ENCODE data around the gene COX7A1.

The COX7A1 gene

GRCh38 chr19:36103842-36104552 lies 48.2 kb downstream of the COX7A1 start:
- H2BK12ac ChIP-seq (ENCODE audit: low read length), result no peak overlapping the region
- H3K23ac ChIP-seq (ENCODE audit: low read length), result no peak overlapping the region
- H3K4me3 ChIP-seq (ENCODE audit: low read depth, low read length), result no peak overlapping the region
- no peak overlapping the region for H4K8ac ChIP-seq (ENCODE audit: low read depth, low read length)
- H2BK5ac ChIP-seq (ENCODE audit: low read depth, low read length, poor library complexity), result no peak overlapping the region
- no CpG with 5 or more reads among the region's 12 CpGs for WGBS (ENCODE audit: extremely low coverage, insufficient coverage, insufficient read length)
- no peaks in the 10 kb centered on the region for H3K79me1 ChIP-seq (ENCODE audit: low read length)
- H2AK5ac ChIP-seq (ENCODE audit: low read length), result no peak overlapping the region
- peaks cover 64% of the 10 kb centered on the region in 2 experiments for H3K36me3 ChIP-seq (ENCODE audit: control insufficient read depth in 1 of 2, insufficient read depth in 2 of 2, low read length in 2 of 2)
- no peak overlapping the region for H4K91ac ChIP-seq (ENCODE audit: low read depth, low read length)
- H3K4ac ChIP-seq (ENCODE audit: low read depth, low read length), result no peak overlapping the region
- no peak overlapping the region for H3K14ac ChIP-seq (ENCODE audit: low read length)
- DNase-seq, result peak in 1 of 2 donors; percentile 44
- peaks cover 0 to 5% of the 10 kb centered on the region in 2 experiments for H3K4me1 ChIP-seq (ENCODE audit: control insufficient read depth in 1 of 2, insufficient read depth in 2 of 2, low read length in 2 of 2)
- H2BK120ac ChIP-seq (ENCODE audit: insufficient read depth, low read length, poor library complexity), result no peak overlapping the region
- H3K79me2 ChIP-seq (ENCODE audit: control insufficient read depth, insufficient read depth, low read length, poor library complexity), result no peaks in the 10 kb centered on the region
- no peak overlapping the region for H2AFZ ChIP-seq (ENCODE audit: insufficient read depth, low read length, poor library complexity)
- H3K27ac ChIP-seq (ENCODE audit: low read depth, low read length), result no peak overlapping the region
- H3K27me3 ChIP-seq (ENCODE audit: insufficient read depth, low read length), result no peaks in the 10 kb centered on the region
- H3K9me3 ChIP-seq (ENCODE audit: insufficient read depth, low read depth, low read length), result no peaks in the 10 kb centered on the region
- H3K4me2 ChIP-seq (ENCODE audit: low read length), result no peak overlapping the region
- H4K12ac ChIP-seq (ENCODE audit: low read depth, low read length), result no peak overlapping the region
- H3K9ac ChIP-seq (ENCODE audit: low read length), result no peak overlapping the region
- H3K18ac ChIP-seq (ENCODE audit: low read length), result no peak overlapping the region

- H2AFZ ChIP-seq (ENCODE audit: insufficient read depth, low read length, poor library complexity), result no peak overlapping the region
- no peak overlapping the region for H3K4me3 ChIP-seq (ENCODE audit: low read depth, low read length)
- no peak overlapping the region for H3K4ac ChIP-seq (ENCODE audit: low read depth, low read length)
- no peak overlapping the region for H4K8ac ChIP-seq (ENCODE audit: low read depth, low read length)
- H4K12ac ChIP-seq (ENCODE audit: low read depth, low read length), result no peak overlapping the region
- no CpG with 5 or more reads among the region's 24 CpGs for WGBS (ENCODE audit: extremely low coverage, insufficient coverage, insufficient read length)
- H3K4me1 ChIP-seq (ENCODE audit: control insufficient read depth in 1 of 2, insufficient read depth in 2 of 2, low read length in 2 of 2), result peaks cover 0 to 5% of the 10 kb centered on the region in 2 experiments
- no peak overlapping the region for H3K4me2 ChIP-seq (ENCODE audit: low read length)
- no peak overlapping the region for H3K23ac ChIP-seq (ENCODE audit: low read length)
- H3K9me3 ChIP-seq (ENCODE audit: insufficient read depth, low read depth, low read length), result no peaks in the 10 kb centered on the region
- peaks cover 63 to 64% of the 10 kb centered on the region in 2 experiments for H3K36me3 ChIP-seq (ENCODE audit: control insufficient read depth in 1 of 2, insufficient read depth in 2 of 2, low read length in 2 of 2)
- H4K91ac ChIP-seq (ENCODE audit: low read depth, low read length), result no peak overlapping the region
- no peak overlapping the region for H2AK5ac ChIP-seq (ENCODE audit: low read length)
- H3K14ac ChIP-seq (ENCODE audit: low read length), result no peak overlapping the region
- no peaks in the 10 kb centered on the region for H3K79me2 ChIP-seq (ENCODE audit: control insufficient read depth, insufficient read depth, low read length, poor library complexity)
- no peak overlapping the region for H3K27ac ChIP-seq (ENCODE audit: low read depth, low read length)
- peak overlapping the region; percentile 16 for H3K9ac ChIP-seq (ENCODE audit: low read length)
- no peak overlapping the region for H2BK5ac ChIP-seq (ENCODE audit: low read depth, low read length, poor library complexity)
- H3K27me3 ChIP-seq (ENCODE audit: insufficient read depth, low read length), result no peaks in the 10 kb centered on the region
- no peaks in the 10 kb centered on the region for H3K79me1 ChIP-seq (ENCODE audit: low read length)
- H2BK120ac ChIP-seq (ENCODE audit: insufficient read depth, low read length, poor library complexity), result no peak overlapping the region
- no peak overlapping the region for H3K18ac ChIP-seq (ENCODE audit: low read length)
- no peak overlapping the region for H2BK12ac ChIP-seq (ENCODE audit: low read length)
- no peak for DNase-seq
Measured at GRCh38 chr19:36103040-36103626, 49.1 kb downstream of the COX7A1 start.

- Histone ChIP-seq H3K36me3 (ENCODE audit: control insufficient read depth in 1 of 2, insufficient read depth in 2 of 2, low read length in 2 of 2) (peaks cover 64 to 67% of the 10 kb centered on the region in 2 experiments), H3K27me3 (ENCODE audit: insufficient read depth, low read length) (no peaks in the 10 kb centered on the region), H3K4me1 (ENCODE audit: control insufficient read depth in 1 of 2, insufficient read depth in 2 of 2, low read length in 2 of 2) (peaks cover 0 to 5% of the 10 kb centered on the region in 2 experiments), H2BK12ac (ENCODE audit: low read length) (no peak overlapping the region), H2BK5ac (ENCODE audit: low read depth, low read length, poor library complexity) (no peak overlapping the region), H4K8ac (ENCODE audit: low read depth, low read length) (no peak overlapping the region), H3K27ac (ENCODE audit: low read depth, low read length) (no peak overlapping the region), H3K9me3 (ENCODE audit: insufficient read depth, low read depth, low read length) (no peaks in the 10 kb centered on the region), H3K4ac (ENCODE audit: low read depth, low read length) (no peak overlapping the region), H3K9ac (ENCODE audit: low read length) (no peak overlapping the region), H2AK5ac (ENCODE audit: low read length) (no peak overlapping the region), H2BK120ac (ENCODE audit: insufficient read depth, low read length, poor library complexity) (no peak overlapping the region), H3K4me3 (ENCODE audit: low read depth, low read length) (no peak overlapping the region), H3K23ac (ENCODE audit: low read length) (no peak overlapping the region), H3K79me2 (ENCODE audit: control insufficient read depth, insufficient read depth, low read length, poor library complexity) (no peaks in the 10 kb centered on the region), H3K14ac (ENCODE audit: low read length) (no peak overlapping the region), H3K4me2 (ENCODE audit: low read length) (no peak overlapping the region), H3K79me1 (ENCODE audit: low read length) (no peaks in the 10 kb centered on the region), H4K91ac (ENCODE audit: low read depth, low read length) (no peak overlapping the region), H3K18ac (ENCODE audit: low read length) (no peak overlapping the region), H4K12ac (ENCODE audit: low read depth, low read length) (no peak overlapping the region), H2AFZ (ENCODE audit: insufficient read depth, low read length, poor library complexity) (no peak overlapping the region)
- DNase-seq, result peak in 1 of 2 donors; percentile 23
- no CpG with 5 or more reads among the region's 27 CpGs for WGBS (ENCODE audit: extremely low coverage, insufficient coverage, insufficient read length)
Measured at GRCh38 chr19:36101550-36102327, 50.5 kb downstream of the COX7A1 start.

Data from trophoblast cell (in vitro differentiated cells and primary cell).